HL-60 (cell line): ENCODE measurements around the gene DAND5.
A peak's percentile ranks its signal among the peaks of the same experiment; 100 is the strongest.

Source experiments
- DNase-seq, 2 experiments: peaks; one replicate each; pipeline ENCODE4 v3.0.0-alpha.2; 2010 to 2020; ENCODE audit warnings: low read depth in 1 of 2, low spot score in 1 of 2
- H3K27ac ChIP-seq: fragments of 250-450 bp; sonication (Bioruptor Pico); replicated peaks from 2 replicates; pipeline ENCODE4 v1.5.1; 2020; ENCODE audit warnings: mild to moderate bottlenecking, moderate library complexity
- H3K27me3 ChIP-seq: fragments of 250-450 bp; sonication (Bioruptor Pico); 2 replicates; pipeline ENCODE4 v1.5.1; 2021; ENCODE audit warnings: mild to moderate bottlenecking, moderate library complexity; ENCODE audit not compliant: insufficient read depth, poor library complexity, severe bottlenecking
- H3K4me3 ChIP-seq: replicated peaks from 2 replicates; pipeline ENCODE4 v1.5.1; 2011; ENCODE audit warnings: mild to moderate bottlenecking, control low read depth, low read length; ENCODE audit not compliant: insufficient read depth
- GABPA ChIP-seq: IDR thresholded peaks from 2 replicates; pipeline ENCODE4 v1.6.1; 2012; ENCODE audit warnings: low read depth
- POLR2AphosphoS5 ChIP-seq: IDR thresholded peaks from 2 replicates; pipeline ENCODE4 v1.6.1; 2012; ENCODE audit warnings: low read depth
- SPI1 ChIP-seq: IDR thresholded peaks from 2 replicates; pipeline ENCODE4 v1.6.1; 2012; ENCODE audit warnings: low read depth, mild to moderate bottlenecking, borderline replicate concordance
- TF ChIP-seq, protein P1 (sequence below): IDR thresholded peaks from one replicate; pipeline ENCODE4 v1.5.1; 2011; ENCODE audit warnings: low read length, control low read depth, inconsistent platforms; ENCODE audit not compliant: insufficient read depth
- TF ChIP-seq, protein P2 (sequence below): IDR thresholded peaks from 2 replicates; pipeline ENCODE4 v1.6.1; 2012; ENCODE audit warnings: low read depth; ENCODE audit not compliant: insufficient replicate concordance

Gene DAND5

DNA sequence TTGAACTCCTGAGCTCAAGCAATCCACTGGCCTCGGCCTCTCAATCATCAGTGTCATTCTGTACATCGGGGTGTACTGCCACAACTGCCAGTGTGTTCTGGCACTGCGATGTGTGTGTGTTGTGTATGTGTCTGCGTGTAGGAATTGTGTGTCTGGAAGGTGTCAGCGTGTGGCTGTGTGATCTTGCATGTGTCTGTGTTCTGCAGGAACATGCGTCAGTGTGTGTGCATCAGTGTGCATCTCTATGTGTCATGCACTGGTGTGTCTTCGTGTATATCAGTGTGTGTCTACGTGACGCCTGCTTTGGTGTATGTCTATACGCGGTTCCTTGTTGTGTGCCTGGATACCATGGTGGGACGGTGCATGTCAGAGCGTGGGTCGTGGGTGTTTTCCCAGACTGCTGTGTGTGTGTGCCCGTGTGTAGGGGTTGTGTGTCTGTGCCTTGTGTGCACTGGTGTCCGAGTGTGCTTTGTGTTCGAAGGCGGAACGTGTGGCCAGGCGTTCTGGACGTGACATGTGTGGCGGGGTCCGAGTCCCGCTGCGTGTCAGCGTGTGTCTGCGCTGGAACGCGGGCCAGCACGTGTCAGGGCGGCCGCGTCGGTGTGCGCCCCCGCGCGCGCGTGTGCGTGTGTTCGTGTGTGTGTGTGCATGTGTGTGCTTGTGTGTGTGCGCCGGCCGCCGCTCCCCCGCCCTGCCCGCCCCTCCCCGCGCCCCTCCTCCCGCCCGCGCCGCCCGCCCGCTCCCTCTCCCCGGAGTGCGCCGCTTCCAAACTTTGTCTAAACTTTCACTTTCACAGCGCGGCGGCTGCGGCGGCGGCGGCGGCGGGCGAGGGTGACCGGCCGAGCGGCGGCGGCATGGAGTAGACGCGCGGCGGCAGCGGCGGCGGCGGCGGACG is 25.6 kb downstream of the DAND5 start, which contains the start of gene NFIX:
Gene NFIX (plus strand): TSS at position 775 of the 895 bp plus-strand sequence. CDS start 363 bp downstream, outside the sequence.
- H3K27ac ChIP-seq, result no peak within 1 kb of the TSS; the same call in 1 of the 2 replicates
- DNase-seq, result peak; percentile 52 to 69
- peak within 1 kb of the TSS; percentile 46 for H3K4me3 ChIP-seq
- no peaks in the 10 kb centered on the region for H3K27me3 ChIP-seq
- TF ChIP-seq POLR2AphosphoS5, result 0 out of 2 replicates have a peak, but pooled peaks have one; percentile 18
- TF ChIP-seq, protein P1, sequence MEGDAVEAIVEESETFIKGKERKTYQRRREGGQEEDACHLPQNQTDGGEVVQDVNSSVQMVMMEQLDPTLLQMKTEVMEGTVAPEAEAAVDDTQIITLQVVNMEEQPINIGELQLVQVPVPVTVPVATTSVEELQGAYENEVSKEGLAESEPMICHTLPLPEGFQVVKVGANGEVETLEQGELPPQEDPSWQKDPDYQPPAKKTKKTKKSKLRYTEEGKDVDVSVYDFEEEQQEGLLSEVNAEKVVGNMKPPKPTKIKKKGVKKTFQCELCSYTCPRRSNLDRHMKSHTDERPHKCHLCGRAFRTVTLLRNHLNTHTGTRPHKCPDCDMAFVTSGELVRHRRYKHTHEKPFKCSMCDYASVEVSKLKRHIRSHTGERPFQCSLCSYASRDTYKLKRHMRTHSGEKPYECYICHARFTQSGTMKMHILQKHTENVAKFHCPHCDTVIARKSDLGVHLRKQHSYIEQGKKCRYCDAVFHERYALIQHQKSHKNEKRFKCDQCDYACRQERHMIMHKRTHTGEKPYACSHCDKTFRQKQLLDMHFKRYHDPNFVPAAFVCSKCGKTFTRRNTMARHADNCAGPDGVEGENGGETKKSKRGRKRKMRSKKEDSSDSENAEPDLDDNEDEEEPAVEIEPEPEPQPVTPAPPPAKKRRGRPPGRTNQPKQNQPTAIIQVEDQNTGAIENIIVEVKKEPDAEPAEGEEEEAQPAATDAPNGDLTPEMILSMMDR, result no peak

DNA sequence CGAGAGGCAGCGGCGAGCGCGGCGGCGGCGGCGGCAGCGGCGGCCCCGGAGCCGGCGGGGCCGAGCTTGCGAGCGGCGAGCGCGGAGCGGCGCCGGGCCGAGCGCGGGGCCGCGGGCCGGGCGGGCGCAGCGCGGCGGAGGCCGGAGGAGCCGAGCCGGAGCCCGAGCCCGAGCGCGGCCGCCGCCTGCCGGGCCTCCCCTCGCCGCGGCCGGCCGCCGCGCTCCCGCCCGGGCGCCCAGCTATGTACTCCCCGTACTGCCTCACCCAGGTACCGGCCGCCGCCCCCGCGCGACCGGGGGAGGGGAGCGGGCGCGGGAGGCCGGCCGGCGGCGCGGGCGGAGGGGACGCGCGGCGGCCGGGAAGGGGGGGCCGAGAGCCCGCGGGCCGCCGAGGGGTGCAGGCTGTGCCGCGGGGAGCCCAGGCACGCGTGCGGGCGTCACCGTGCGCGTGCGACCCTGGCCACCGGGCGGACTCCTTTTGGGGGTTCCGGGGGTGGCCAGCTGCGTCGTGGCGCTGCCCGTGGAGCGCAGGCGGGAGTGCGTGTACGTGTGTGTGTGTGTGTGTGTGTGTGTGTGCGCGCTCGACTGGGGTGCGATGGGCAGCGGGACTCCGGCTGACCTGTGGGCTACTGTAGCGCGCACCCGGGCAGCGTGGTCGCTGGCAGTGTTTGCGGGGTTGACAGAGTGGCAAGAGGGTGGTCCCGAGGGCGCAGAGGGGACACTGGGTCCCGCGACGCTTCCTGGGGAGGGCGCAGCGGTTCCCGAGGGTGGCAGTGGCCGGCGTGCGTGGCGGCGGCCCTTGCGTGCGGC is 26.4 kb downstream of the DAND5 start:
- TF ChIP-seq POLR2AphosphoS5 (no peak), SPI1 (no peak), GABPA (no peak)
- TF ChIP-seq, protein P1, result no peak
- TF ChIP-seq, protein P2, sequence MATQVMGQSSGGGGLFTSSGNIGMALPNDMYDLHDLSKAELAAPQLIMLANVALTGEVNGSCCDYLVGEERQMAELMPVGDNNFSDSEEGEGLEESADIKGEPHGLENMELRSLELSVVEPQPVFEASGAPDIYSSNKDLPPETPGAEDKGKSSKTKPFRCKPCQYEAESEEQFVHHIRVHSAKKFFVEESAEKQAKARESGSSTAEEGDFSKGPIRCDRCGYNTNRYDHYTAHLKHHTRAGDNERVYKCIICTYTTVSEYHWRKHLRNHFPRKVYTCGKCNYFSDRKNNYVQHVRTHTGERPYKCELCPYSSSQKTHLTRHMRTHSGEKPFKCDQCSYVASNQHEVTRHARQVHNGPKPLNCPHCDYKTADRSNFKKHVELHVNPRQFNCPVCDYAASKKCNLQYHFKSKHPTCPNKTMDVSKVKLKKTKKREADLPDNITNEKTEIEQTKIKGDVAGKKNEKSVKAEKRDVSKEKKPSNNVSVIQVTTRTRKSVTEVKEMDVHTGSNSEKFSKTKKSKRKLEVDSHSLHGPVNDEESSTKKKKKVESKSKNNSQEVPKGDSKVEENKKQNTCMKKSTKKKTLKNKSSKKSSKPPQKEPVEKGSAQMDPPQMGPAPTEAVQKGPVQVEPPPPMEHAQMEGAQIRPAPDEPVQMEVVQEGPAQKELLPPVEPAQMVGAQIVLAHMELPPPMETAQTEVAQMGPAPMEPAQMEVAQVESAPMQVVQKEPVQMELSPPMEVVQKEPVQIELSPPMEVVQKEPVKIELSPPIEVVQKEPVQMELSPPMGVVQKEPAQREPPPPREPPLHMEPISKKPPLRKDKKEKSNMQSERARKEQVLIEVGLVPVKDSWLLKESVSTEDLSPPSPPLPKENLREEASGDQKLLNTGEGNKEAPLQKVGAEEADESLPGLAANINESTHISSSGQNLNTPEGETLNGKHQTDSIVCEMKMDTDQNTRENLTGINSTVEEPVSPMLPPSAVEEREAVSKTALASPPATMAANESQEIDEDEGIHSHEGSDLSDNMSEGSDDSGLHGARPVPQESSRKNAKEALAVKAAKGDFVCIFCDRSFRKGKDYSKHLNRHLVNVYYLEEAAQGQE, result no peak
- Histone ChIP-seq H3K4me3 (peak overlapping the region; percentile 42), H3K27ac (no peak overlapping the region), H3K27me3 (no peaks in the 10 kb centered on the region)
- peak in 1 of 2 experiments; percentile 45 for DNase-seq

DNA sequence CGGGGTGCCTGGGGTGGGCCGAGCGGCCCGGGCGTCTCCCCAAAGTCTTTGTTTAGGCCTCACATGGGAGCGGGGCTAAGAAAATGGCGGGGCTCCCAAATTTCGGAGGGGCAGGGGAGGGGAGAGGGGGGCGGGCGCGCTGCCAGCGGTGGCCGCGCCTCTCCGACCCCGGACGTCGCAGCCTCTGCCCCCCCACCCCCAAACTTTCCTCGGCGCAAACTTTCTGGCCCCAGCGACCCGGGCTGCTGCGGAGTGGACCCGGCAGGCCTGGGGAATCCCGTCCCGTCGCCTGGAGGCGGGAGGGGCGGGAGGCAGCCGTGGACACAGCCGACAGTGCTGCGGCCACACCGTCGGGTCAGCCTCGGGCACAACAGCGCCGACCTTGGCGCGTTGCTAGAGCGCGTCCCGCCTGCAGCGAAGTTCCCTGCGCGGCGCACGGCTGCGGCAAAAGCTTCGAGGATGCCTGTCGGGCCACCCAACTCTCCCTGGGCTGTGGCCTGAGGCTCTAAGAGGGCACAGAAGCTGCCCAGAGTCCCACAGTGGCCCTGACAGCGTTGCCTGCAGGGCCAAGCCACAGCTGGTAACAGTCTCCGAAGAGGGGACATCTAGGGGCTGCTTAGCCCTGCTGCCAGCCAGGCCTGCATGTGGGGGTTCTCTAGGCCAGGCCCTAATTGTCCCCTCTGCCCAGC is 27.2 kb downstream of the DAND5 start:
- no peak for DNase-seq

More for the DNA sequence above, 27.2 kb downstream of the DAND5 start:
- Histone ChIP-seq H3K27me3 (no peaks in the 10 kb centered on the region), H3K4me3 (peak overlapping the region; percentile 42), H3K27ac (no peak overlapping the region)
- no peak for TF ChIP-seq GABPA
- TF ChIP-seq, protein P2, result no peak
- TF ChIP-seq, protein P1, result no peak
- TF ChIP-seq SPI1, result no peak
- TF ChIP-seq POLR2AphosphoS5, result no peak
